Left renal cortex interstitium (tissue), 4 donors: ENCODE measurements around the gene MYOZ2. TPM values are rescaled to one million over a fixed set of nuclear protein-coding genes. Genes with fewer than 3 reads are reported as not detected.
"Not testable (repeated sequence)": the region's sequence is repeated elsewhere in the genome, so short reads cannot be mapped to it uniquely, and the experiment has no call there.

Experiments
- DNase-seq, 4 donors: peaks; one replicate each; pipeline ENCODE4 v3.0.0-alpha.2; 2013; ENCODE audit warnings: low read depth in 4 of 4, low spot score in 2 of 4, missing footprints in 1 of 4
- polyA plus RNA-seq, 4 donors: library from polyadenylated mRNA; unstranded; fragments of 120-200 nt; gene quantifications; one replicate each; pipeline ENCODE4 v1.2.1, GENCODE V29; 2013; ENCODE audit not compliant: insufficient read length in 4 of 4

MYOZ2 gene
- polyA plus RNA-seq, 4 donors, result 0.29 to 0.55 (median 0.36) TPM

DNA sequence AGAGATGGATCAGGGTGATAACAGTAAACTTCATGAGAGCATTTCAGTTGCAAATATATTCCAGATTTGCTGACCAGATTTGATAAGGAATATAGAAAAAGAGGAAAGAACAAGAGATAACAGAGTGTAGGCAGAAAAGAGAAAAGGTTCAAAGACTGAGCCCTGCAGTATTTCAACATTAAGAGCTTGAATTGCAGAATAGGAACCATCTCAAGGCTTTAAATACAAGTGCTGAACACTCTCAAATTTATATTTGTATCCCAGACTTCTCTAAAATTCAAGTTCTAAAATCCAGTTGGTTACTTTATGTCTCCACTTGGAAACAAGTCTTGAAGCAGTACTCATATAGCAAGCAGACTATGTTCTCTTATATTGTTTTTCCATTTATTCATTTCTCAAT is 9.7 kb upstream of the MYOZ2 start:
- no peak for DNase-seq

DNA sequence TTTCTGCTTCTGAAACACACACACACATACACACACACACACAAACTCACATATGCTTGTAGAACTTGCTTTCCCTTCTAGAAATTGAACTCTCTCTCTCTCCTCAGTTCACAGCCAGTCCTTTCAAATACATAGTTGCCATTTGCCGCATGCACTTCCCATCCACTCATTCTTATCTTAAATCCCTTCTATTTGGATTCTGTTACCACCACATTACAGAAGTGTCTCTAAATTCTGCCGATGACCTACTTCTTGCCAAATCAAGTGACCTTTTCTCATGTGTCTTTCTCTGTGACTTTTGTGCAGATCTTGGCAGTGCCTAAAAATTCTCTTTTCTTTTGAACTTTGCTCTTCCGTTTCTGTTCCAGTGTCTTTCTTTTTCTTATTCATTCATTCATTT is 7.5 kb upstream of the MYOZ2 start:
- no peak for DNase-seq

DNA sequence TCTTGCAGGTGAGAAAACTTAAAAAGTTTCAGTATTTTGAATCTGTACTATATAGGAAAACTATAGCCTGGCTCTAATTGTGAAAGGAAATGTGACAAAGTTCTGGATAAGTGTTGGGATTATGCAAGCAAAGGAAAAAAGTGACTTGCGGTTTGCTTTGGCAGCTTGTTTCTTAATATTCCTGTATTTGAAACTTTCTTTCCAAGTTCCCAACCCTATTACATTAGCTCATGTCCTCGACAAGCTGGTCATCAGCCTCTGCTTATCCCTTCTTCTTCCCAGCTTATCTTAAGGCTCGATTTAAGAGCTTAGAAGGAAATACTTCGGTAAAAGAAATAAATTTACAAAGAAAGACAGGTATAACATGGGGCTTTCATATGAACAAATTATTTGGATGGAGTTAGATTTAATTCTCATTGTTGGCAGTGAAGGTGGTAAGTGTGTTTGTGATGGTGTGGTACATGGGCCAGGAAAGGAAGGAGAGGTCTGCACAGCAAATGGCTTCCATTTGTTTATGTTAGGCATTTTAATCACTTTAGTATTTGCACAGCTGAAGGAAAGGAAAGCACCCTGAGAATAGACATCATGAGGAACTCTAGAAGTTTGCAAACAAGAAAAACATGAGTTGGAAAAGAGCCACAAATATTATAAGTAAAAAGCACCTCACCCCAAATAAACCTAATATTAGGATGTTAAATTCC is 5.1 kb upstream of the MYOZ2 start:
- no peak for DNase-seq

GRCh38 chr4:119131164-119131563 is 4.5 kb upstream of the MYOZ2 start:
- no peak for DNase-seq

DNA sequence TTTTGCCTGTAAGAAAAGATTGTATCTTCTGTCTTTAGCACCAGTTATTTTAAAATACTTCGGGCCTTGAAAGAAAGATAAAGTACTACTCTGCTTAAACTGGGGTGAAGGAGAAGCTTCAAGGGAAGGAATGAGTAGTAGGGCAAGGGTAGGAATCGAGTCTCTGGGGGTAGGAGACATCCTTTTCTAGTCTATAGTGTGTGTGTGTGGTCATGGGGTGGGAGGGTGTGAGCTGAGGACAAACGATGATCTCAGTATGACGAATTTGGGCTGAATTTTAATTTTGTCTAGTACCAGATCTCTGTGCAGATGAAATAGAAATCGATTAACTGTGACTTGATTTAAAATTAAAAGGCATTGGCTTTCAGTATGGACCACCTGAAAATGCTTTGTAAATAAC is 3.3 kb upstream of the MYOZ2 start:
- no peak for DNase-seq

GRCh38 chr4:119136546-119136945 is 914 bp downstream of the MYOZ2 start:
- DNase-seq, result no peak

DNA sequence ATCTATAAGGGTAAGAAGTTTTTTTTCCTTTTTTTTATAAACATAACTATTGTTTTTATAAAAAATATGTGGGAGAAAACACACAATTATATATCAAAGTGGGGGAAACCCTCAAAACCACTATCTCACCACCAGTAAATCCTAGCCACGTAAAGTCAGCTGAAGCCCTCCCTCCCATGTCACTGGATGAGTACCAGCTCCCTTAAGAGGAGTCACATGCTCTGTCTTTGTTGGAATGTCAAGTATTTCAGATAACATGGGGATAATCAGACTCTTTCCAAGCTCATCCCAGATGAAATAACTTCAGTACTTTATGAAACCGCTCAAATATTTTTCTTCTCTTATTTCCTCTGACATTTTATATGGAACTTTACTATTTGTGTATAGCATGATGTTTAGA is 2.4 kb downstream of the MYOZ2 start:
- DNase-seq, result no peak

DNA sequence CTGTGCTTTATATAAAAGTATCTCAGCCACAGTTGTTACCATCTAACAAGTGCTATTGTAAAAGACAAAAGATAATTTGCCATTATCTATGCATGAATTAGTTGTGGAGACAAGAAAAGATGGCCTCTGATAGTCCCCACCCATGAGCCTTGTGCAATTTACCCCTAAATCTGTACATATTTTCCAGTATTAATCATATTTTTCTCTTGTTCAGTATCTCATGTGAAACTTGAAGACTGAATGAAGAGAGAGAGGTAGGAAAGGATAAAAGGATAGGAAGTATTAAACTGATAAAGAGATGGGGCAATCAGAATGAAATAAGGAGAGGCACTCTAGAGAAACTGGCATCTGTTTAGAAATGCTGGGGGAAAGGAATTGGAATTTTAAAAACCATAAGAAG is 3.7 kb downstream of the MYOZ2 start:
- DNase-seq, result no peak

DNA sequence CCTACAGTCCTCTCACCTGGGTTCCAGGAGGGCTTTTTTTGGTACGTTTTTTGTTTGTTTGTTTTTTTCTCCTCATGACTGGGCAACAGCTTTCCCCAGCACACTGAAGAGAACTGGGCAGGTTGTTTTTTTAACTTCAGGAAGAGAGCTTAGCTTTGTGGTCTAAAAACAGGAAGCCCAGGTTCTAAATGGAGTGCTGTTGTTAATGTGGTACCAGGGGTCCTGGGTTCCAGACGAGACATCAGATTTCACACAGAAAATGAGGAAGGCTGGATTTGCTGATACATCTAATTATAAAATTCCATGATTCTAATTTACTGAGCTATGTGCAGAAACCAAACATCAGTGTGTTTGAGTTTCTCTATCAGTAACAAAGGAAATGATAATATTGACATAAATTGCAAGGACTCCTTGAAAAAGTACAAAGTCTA is 4.2 kb downstream of the MYOZ2 start:
- no peak for DNase-seq

GRCh38 chr4:119141283-119141682 is 5.7 kb downstream of the MYOZ2 start:
- not testable (repeated sequence) for DNase-seq

- DNase-seq, result no peak
Observed at GRCh38 chr4:119142833-119143232, 7.2 kb downstream of the MYOZ2 start.

- DNase-seq, result not testable (repeated sequence)
Observed at GRCh38 chr4:119143341-119143740, 7.7 kb downstream of the MYOZ2 start.

- DNase-seq, result no peak
Observed at GRCh38 chr4:119149110-119149509, 13.5 kb downstream of the MYOZ2 start.

DNA sequence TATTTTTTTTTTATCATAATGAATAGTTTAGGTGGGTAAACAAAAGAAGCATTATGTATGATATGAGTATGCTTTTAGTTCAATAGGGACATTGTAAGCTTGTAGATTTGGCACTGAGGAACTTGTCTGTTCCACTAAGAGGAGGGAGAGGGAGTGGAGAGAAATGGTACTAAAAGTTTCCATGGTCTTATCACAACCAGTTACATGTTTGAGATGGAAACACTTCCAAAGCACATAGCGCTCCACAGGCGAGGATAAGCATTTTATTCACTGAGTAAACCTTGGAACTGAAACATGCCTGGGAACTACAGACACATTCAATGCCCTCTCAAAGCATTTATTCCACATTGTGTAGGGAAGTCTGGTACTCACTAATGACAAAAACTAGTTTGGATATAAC is 15.5 kb downstream of the MYOZ2 start:
- DNase-seq, result no peak

DNA sequence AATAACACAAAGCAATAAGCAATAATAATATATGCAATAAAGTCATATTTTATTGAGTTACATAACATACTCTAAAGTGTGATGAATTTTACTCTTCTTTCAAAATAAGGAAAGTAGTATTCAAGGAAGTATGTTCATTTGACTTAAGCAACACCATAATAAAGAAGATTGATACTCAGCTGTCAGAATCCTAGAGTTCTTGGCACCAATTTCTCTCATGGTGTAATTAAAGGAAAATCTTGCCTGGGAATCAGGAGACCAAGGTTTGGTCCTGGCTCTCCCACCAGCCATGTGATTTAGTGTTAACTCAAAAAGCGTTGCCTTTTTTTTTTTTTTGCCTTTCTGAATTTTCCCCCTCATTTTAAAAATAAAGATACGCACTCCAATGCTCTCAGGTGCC is 17.1 kb downstream of the MYOZ2 start:
- DNase-seq, result no peak

- no peak for DNase-seq
Observed at GRCh38 chr4:119162174-119162573, 26.5 kb downstream of the MYOZ2 start.

DNA sequence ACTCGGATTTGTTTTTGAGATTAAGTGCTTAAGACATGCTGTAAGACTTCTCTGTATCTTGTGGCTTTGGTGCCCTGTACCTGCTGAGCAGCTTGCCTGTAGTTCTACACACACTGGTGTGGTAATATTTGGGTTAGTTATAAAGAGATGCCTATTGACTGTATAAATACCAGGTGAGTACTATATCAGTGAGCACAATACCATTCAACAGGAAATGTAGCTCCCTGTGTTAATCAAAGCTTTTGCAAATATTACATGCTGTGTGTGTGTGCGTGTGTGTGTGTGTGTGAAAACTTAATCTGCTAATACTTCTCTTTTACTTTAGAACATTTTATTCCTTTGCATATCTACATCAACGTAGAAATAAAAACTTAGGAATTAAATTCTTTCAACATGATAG is 30.1 kb downstream of the MYOZ2 start:
- DNase-seq, result no peak

- DNase-seq, result no peak
Observed at GRCh38 chr4:119170195-119170594, 34.6 kb downstream of the MYOZ2 start.

GRCh38 chr4:119172223-119172622 is 36.6 kb downstream of the MYOZ2 start:
- no peak for DNase-seq

- not testable (repeated sequence) for DNase-seq
Observed at GRCh38 chr4:119173729-119174361, 38.2 kb downstream of the MYOZ2 start.

- DNase-seq, result no peak
Observed at GRCh38 chr4:119179011-119179410, 43.4 kb downstream of the MYOZ2 start.

- no peak for DNase-seq
Observed at GRCh38 chr4:119184128-119184527, 48.5 kb downstream of the MYOZ2 start.
